ENCODE measurements around the gene ZNF175. TPM values are rescaled to one million over a fixed set of nuclear protein-coding genes. Genes with fewer than 3 reads are reported as not detected.

The ZNF175 gene
- total RNA-seq, 2 donors from 2014 or later: 10.8 to 11.3 TPM

- WGBS, 2 experiments (ENCODE audit: insufficient coverage in 1 of 2, insufficient read length in 1 of 2): 83 to 85% methylated on average over 7 of the region's 7 CpGs
- no peaks in the 10 kb centered on the region for H3K4me1 Mint-ChIP-seq
- peaks cover 1% of the 10 kb centered on the region for H3K9me3 Mint-ChIP-seq
- no peaks in the 10 kb centered on the region for H3K36me3 Mint-ChIP-seq (ENCODE audit: low read depth)
- DNase-seq: no peak
- Histone ChIP-seq H3K9me3 (ENCODE audit: control insufficient read depth, low read length) (no peaks in the 10 kb centered on the region), H3K27ac (ENCODE audit: low read depth, low read length) (no peak overlapping the region), H3K36me3 (ENCODE audit: control insufficient read depth, insufficient read depth, low read length) (no peaks in the 10 kb centered on the region), H3K4me1 (ENCODE audit: control insufficient read depth, insufficient read depth, low read length) (no peaks in the 10 kb centered on the region), H3K9ac (ENCODE audit: extremely low read depth, low read length, poor library complexity, severe bottlenecking) (no peak overlapping the region), H3K4me3 (ENCODE audit: low read length) (no peak overlapping the region), H3K27me3 (ENCODE audit: control insufficient read depth, insufficient read depth, low read length, poor library complexity, severe bottlenecking) (peaks cover 6% of the 10 kb centered on the region)
- no peak overlapping the region for H3K27ac Mint-ChIP-seq
- H3K27me3 Mint-ChIP-seq (ENCODE audit: insufficient read depth): peaks cover 24% of the 10 kb centered on the region
- H3K4me3 Mint-ChIP-seq: no peak overlapping the region
- no peak for TF ChIP-seq CTCF (conservative IDR thresholded peaks at IDR 0.05)
Observed at GRCh38 chr19:51615991-51616390, 44.9 kb downstream of the ZNF175 start.

GRCh38 chr19:51621178-51621577 lies 50.1 kb downstream of the ZNF175 start:
- no peak overlapping the region for H3K9ac ChIP-seq (ENCODE audit: extremely low read depth, low read length, poor library complexity, severe bottlenecking)
- Mint-ChIP-seq H3K27me3 (ENCODE audit: insufficient read depth) (peaks cover 5% of the 10 kb centered on the region), H3K36me3 (ENCODE audit: low read depth) (no peaks in the 10 kb centered on the region), H3K9me3 (no peaks in the 10 kb centered on the region), H3K4me1 (no peaks in the 10 kb centered on the region), H3K27ac (no peak overlapping the region), H3K4me3 (no peak overlapping the region)
- 74 to 76% methylated on average over 2 of the region's 2 CpGs for WGBS, 2 experiments (ENCODE audit: insufficient coverage in 1 of 2, insufficient read length in 1 of 2)
- no peak overlapping the region for H3K4me3 ChIP-seq (ENCODE audit: low read length)
- no peaks in the 10 kb centered on the region for H3K36me3 ChIP-seq (ENCODE audit: control insufficient read depth, insufficient read depth, low read length)
- DNase-seq: no peak
- no peaks in the 10 kb centered on the region for H3K9me3 ChIP-seq (ENCODE audit: control insufficient read depth, low read length)
- H3K27me3 ChIP-seq (ENCODE audit: control insufficient read depth, insufficient read depth, low read length, poor library complexity, severe bottlenecking): no peaks in the 10 kb centered on the region
- no peak for TF ChIP-seq CTCF (conservative IDR thresholded peaks at IDR 0.05)
- H3K27ac ChIP-seq (ENCODE audit: low read depth, low read length): no peak overlapping the region
- H3K4me1 ChIP-seq (ENCODE audit: control insufficient read depth, insufficient read depth, low read length): no peaks in the 10 kb centered on the region

- Mint-ChIP-seq H3K4me1 (no peaks in the 10 kb centered on the region), H3K9me3 (no peaks in the 10 kb centered on the region), H3K4me3 (no peak overlapping the region), H3K36me3 (ENCODE audit: low read depth) (no peaks in the 10 kb centered on the region), H3K27ac (no peak overlapping the region), H3K27me3 (ENCODE audit: insufficient read depth) (peaks cover 18% of the 10 kb centered on the region)
- 71 to 83% methylated on average over 1 of the region's 2 CpGs for WGBS, 2 experiments (ENCODE audit: insufficient coverage in 1 of 2, insufficient read length in 1 of 2)
- Histone ChIP-seq H3K27me3 (ENCODE audit: control insufficient read depth, insufficient read depth, low read length, poor library complexity, severe bottlenecking) (no peaks in the 10 kb centered on the region), H3K36me3 (ENCODE audit: control insufficient read depth, insufficient read depth, low read length) (no peaks in the 10 kb centered on the region), H3K9me3 (ENCODE audit: control insufficient read depth, low read length) (no peaks in the 10 kb centered on the region), H3K4me3 (ENCODE audit: low read length) (no peak overlapping the region), H3K9ac (ENCODE audit: extremely low read depth, low read length, poor library complexity, severe bottlenecking) (no peak overlapping the region), H3K27ac (ENCODE audit: low read depth, low read length) (no peak overlapping the region), H3K4me1 (ENCODE audit: control insufficient read depth, insufficient read depth, low read length) (no peaks in the 10 kb centered on the region)
- TF ChIP-seq CTCF (conservative IDR thresholded peaks at IDR 0.05): no peak
- no peak for DNase-seq
Observed at GRCh38 chr19:51626675-51627074, 55.6 kb downstream of the ZNF175 start.
